Naive thymus-derived CD4-positive, alpha-beta T cell (primary cell): Measurements from ENCODE around the gene KDELR1. TPM values are rescaled to one million over a fixed set of nuclear protein-coding genes. Genes with fewer than 3 reads are reported as not detected.

Source experiments
- ATAC-seq: fragments of 150-1000 bp; cut with Tn5 transposase; 2 replicates; pipeline ENCODE4 v1.10.0; 2021; ENCODE audit warnings: mild to moderate bottlenecking, moderate library complexity
- CTCF ChIA-PET: fragments of 350-600 bp; sonication (Branson Sonifier 250); formaldehyde crosslinking; loops from one replicate; lab custom pipeline; 2021; ENCODE audit warnings: antibody characterized with exemption; lab: Charles Lee
- POLR2A ChIA-PET: fragments of 350-600 bp; sonication (Branson Sonifier 250); formaldehyde crosslinking; loops from one replicate; lab custom pipeline; 2021; ENCODE audit warnings: antibody characterized with exemption, inconsistent platforms; lab: Charles Lee
- DNase-seq, 9 donors: peaks; one replicate each; pipeline versions ENCODE4 v3.0.0 to v3.0.0-alpha.2; 2020 to 2022; ENCODE audit warnings: mixed read lengths in 1 of 9
- H3K27ac ChIP-seq: one replicate; pipeline ENCODE4 v1.7.0; 2013; ENCODE audit warnings: mild to moderate bottlenecking, low read depth, low read length, moderate library complexity
- H3K27me3 ChIP-seq, 2 donors: one replicate each; pipeline ENCODE4 v1.7.0; 2013; ENCODE audit warnings: low read length in 2 of 2, mild to moderate bottlenecking in 2 of 2, moderate library complexity in 2 of 2; ENCODE audit not compliant: control insufficient read depth in 2 of 2, insufficient read depth in 2 of 2
- H3K36me3 ChIP-seq, 3 experiments: 1 replicate in 2 of 3; 2 replicates in 1 of 3; pipeline ENCODE4 v1.7.0; 2013; ENCODE audit warnings: low read length in 3 of 3, mild to moderate bottlenecking in 3 of 3, moderate library complexity in 1 of 3; ENCODE audit not compliant: insufficient read depth in 3 of 3, control insufficient read depth in 2 of 3
- H3K4me1 ChIP-seq, 2 donors: one replicate each; pipeline ENCODE4 v1.7.0; 2013; ENCODE audit warnings: low read length in 2 of 2, mild to moderate bottlenecking in 2 of 2, moderate library complexity in 1 of 2; ENCODE audit not compliant: control insufficient read depth in 2 of 2, insufficient read depth in 2 of 2
- H3K4me3 ChIP-seq: 2 replicates; pipeline ENCODE4 v1.7.0; 2013; ENCODE audit warnings: mild to moderate bottlenecking, low read length
- H3K9me3 ChIP-seq, 3 experiments: 1 replicate in 2 of 3; 2 replicates in 1 of 3; pipeline ENCODE4 v1.7.0; 2013; ENCODE audit warnings: low read length in 3 of 3; ENCODE audit not compliant: control insufficient read depth in 2 of 3
- H3K27ac Mint-ChIP-seq, 9 donors: one replicate each; pipeline ENCODE4 v1.8.0; 2020 to 2022; ENCODE audit warnings: mixed read lengths in 9 of 9, mild to moderate bottlenecking in 8 of 9, moderate library complexity in 5 of 9, inconsistent platforms in 2 of 9
- H3K27me3 Mint-ChIP-seq, 5 donors: one replicate each; pipeline ENCODE4 v1.8.0; 2021 to 2022; ENCODE audit warnings: mixed read lengths in 5 of 5, mild to moderate bottlenecking in 1 of 5
- H3K36me3 Mint-ChIP-seq, 5 donors: one replicate each; pipeline ENCODE4 v1.8.0; 2020 to 2022; ENCODE audit warnings: mixed read lengths in 5 of 5, mild to moderate bottlenecking in 3 of 5, inconsistent platforms in 1 of 5
- H3K4me1 Mint-ChIP-seq, 7 donors: one replicate each; pipeline ENCODE4 v1.8.0; 2020 to 2022; ENCODE audit warnings: mixed read lengths in 7 of 7, mild to moderate bottlenecking in 3 of 7, inconsistent platforms in 1 of 7
- H3K4me3 Mint-ChIP-seq, 10 donors: one replicate each; pipeline ENCODE4 v1.8.0; 2020 to 2022; ENCODE audit warnings: mild to moderate bottlenecking in 10 of 10, mixed read lengths in 10 of 10, moderate library complexity in 6 of 10, inconsistent platforms in 2 of 10
- H3K9me3 Mint-ChIP-seq, 11 donors: one replicate each; pipeline ENCODE4 v1.8.0; 2020 to 2022; ENCODE audit warnings: mixed read lengths in 11 of 11, mild to moderate bottlenecking in 4 of 11, inconsistent platforms in 1 of 11, moderate library complexity in 1 of 11
- intact Hi-C, 2 donors: fragments of 100-400 bp; cut with micrococcal nuclease; formaldehyde crosslinking; loops; one replicate each; pipeline ENCODE4 v1.15.1; 2023
- polyA plus RNA-seq, 2 donors: library from polyadenylated mRNA; unstranded; fragments of 300-500 nt; fragmentation: Illumina TruSeq; gene quantifications; one replicate each; pipeline ENCODE4 v1.2.3, GENCODE V29; 2021
- total RNA-seq, 6 experiments: library from RNA in 5 of 6; stranded (reverse) in 5 of 6; gene quantifications; 1 replicate in 5 of 6; 2 replicates in 1 of 6; pipeline ENCODE4 v1.2.3 and lab custom pipeline; 2021 to 2026

KDELR1 gene
- total and polyA plus RNA-seq, 7 experiments from 2014 or later: 22.2 to 73.9 (median 51.2) TPM

GRCh38 chr19:48341515-48342413 is 49.6 kb downstream of the KDELR1 start:
- DNase-seq (no peak), ATAC-seq (no peak)
- no peaks in the 10 kb centered on the region for H3K4me1 ChIP-seq
- Mint-ChIP-seq H3K36me3 (peaks cover 0 to 12% (median 0%) of the 10 kb centered on the region in 5 donors), H3K4me3 (no peak overlapping the region), H3K9me3 (peaks cover 0 to 1% (median 0%) of the 10 kb centered on the region in 11 donors), H3K27me3 (no peaks in the 10 kb centered on the region), H3K27ac (no peak overlapping the region), H3K4me1 (no peaks in the 10 kb centered on the region)
- no peaks in the 10 kb centered on the region for H3K27me3 ChIP-seq
- no peak overlapping the region for H3K27ac ChIP-seq
- peaks cover 0 to 27% (median 0%) of the 10 kb centered on the region in 3 experiments for H3K36me3 ChIP-seq
- H3K9me3 ChIP-seq: no peaks in the 10 kb centered on the region
- ChIA-PET POLR2A (interaction anchor here (0.6 kb wide), 1 partner anchor 164 kb away, joined by 3 read pairs; no protein-coding TSS in a partner anchor), CTCF (interaction anchor here (1.1 to 12.3 kb wide), 2 partner anchors 9 to 21 kb away, joined by 4 to 217 read pairs; partner anchors contain the start of gene EMP3)
- H3K4me3 ChIP-seq: no peak overlapping the region
- intact Hi-C loops: no loop called here

GRCh38 chr19:48340995-48341394 is 50.4 kb downstream of the KDELR1 start:
- Histone ChIP-seq H3K36me3 (peaks cover 0 to 27% (median 0%) of the 10 kb centered on the region in 3 experiments), H3K27me3 (no peaks in the 10 kb centered on the region), H3K9me3 (no peaks in the 10 kb centered on the region), H3K27ac (no peak overlapping the region), H3K4me1 (no peaks in the 10 kb centered on the region), H3K4me3 (no peak overlapping the region)
- H3K4me3 Mint-ChIP-seq: no peak overlapping the region
- no peaks in the 10 kb centered on the region for H3K27me3 Mint-ChIP-seq
- H3K9me3 Mint-ChIP-seq: peaks cover 0 to 1% (median 0%) of the 10 kb centered on the region in 11 donors
- ATAC-seq: no peak
- H3K27ac Mint-ChIP-seq: no peak overlapping the region
- peaks cover 0 to 12% (median 0%) of the 10 kb centered on the region in 5 donors for H3K36me3 Mint-ChIP-seq
- intact Hi-C loops: no loop called here
- H3K4me1 Mint-ChIP-seq: no peaks in the 10 kb centered on the region
- DNase-seq: no peak
- ChIA-PET CTCF (interaction anchor here (0.6 to 12.3 kb wide), 4 partner anchors 10 to 107 kb away, joined by 3 to 217 read pairs (median 4); partner anchors contain the start of gene EMP3), POLR2A (interaction anchor here (0.6 kb wide), 2 partner anchors 164 to 902 kb away, joined by 3 read pairs; no protein-coding TSS in a partner anchor)

GRCh38 chr19:48338802-48339503 is 52.4 kb downstream of the KDELR1 start:
- ChIA-PET POLR2A (interaction anchor here (10.5 kb wide), 1 partner anchor 18 kb away, joined by 424 read pairs; the partner anchor contains the start of gene EMP3), CTCF (interaction anchor here (0.6 to 12.3 kb wide), 2 partner anchors 18 to 1089 kb away, joined by 4 to 217 read pairs; partner anchors contain the start of gene EMP3)
- H3K4me3 Mint-ChIP-seq: no peak overlapping the region
- Histone ChIP-seq H3K27me3 (no peaks in the 10 kb centered on the region), H3K9me3 (no peaks in the 10 kb centered on the region), H3K4me1 (peaks cover 5 to 7% of the 10 kb centered on the region in 2 donors), H3K36me3 (peaks cover 0 to 27% (median 0%) of the 10 kb centered on the region in 3 experiments), H3K27ac (no peak overlapping the region), H3K4me3 (no peak overlapping the region)
- intact Hi-C loops: loop anchor here in 1 of 2 donors (10.0 kb wide), 1 partner anchor 246 kb away; no protein-coding TSS in a partner anchor
- DNase-seq: no peak
- ATAC-seq: no peak
- H3K4me1 Mint-ChIP-seq: peaks cover 8 to 12% (median 10%) of the 10 kb centered on the region in 7 donors
- peaks cover 0 to 12% (median 0%) of the 10 kb centered on the region in 5 donors for H3K36me3 Mint-ChIP-seq
- no peaks in the 10 kb centered on the region for H3K27me3 Mint-ChIP-seq
- H3K27ac Mint-ChIP-seq: peak overlapping the region in 1 of 9 donors; percentile 78
- peaks cover 0 to 1% (median 0%) of the 10 kb centered on the region in 11 donors for H3K9me3 Mint-ChIP-seq

- H3K4me1 Mint-ChIP-seq: peaks cover 9 to 15% (median 11%) of the 10 kb centered on the region in 7 donors
- H3K27ac ChIP-seq: no peak overlapping the region
- ChIA-PET POLR2A (interaction anchor here (10.5 kb wide), 1 partner anchor 18 kb away, joined by 424 read pairs; the partner anchor contains the start of gene EMP3), CTCF (interaction anchor here (0.6 to 12.3 kb wide), 2 partner anchors 18 to 1089 kb away, joined by 4 to 217 read pairs; partner anchors contain the start of gene EMP3)
- no peak for ATAC-seq
- intact Hi-C loops: loop anchor here in 1 of 2 donors (10.0 kb wide), 1 partner anchor 246 kb away; no protein-coding TSS in a partner anchor
- peaks cover 0 to 8% (median 0%) of the 10 kb centered on the region in 5 donors for H3K36me3 Mint-ChIP-seq
- H3K27me3 Mint-ChIP-seq: no peaks in the 10 kb centered on the region
- peaks cover 0 to 1% (median 0%) of the 10 kb centered on the region in 11 donors for H3K9me3 Mint-ChIP-seq
- H3K36me3 ChIP-seq: peaks cover 0 to 28% (median 0%) of the 10 kb centered on the region in 3 experiments
- no peak for DNase-seq
- H3K4me3 ChIP-seq: no peak overlapping the region
- no peak overlapping the region for H3K4me3 Mint-ChIP-seq
- no peaks in the 10 kb centered on the region for H3K27me3 ChIP-seq
- no peaks in the 10 kb centered on the region for H3K9me3 ChIP-seq
- peaks cover 5 to 7% of the 10 kb centered on the region in 2 donors for H3K4me1 ChIP-seq
- no peak overlapping the region for H3K27ac Mint-ChIP-seq
These were observed 53.0 kb downstream of the KDELR1 start for GRCh38 chr19:48338253-48338755.

GRCh38 chr19:48333467-48334384 is 57.6 kb downstream of the KDELR1 start:
- H3K27ac ChIP-seq: peak overlapping the region; percentile 95
- ATAC-seq (peak; percentile 77), DNase-seq (peak; percentile 90 to 96 (median 93))
- peaks cover 0 to 4% (median 0%) of the 10 kb centered on the region in 3 experiments for H3K36me3 ChIP-seq
- H3K4me1 ChIP-seq: peaks cover 32 to 43% of the 10 kb centered on the region in 2 donors
- H3K9me3 ChIP-seq: no peaks in the 10 kb centered on the region
- no peaks in the 10 kb centered on the region for H3K27me3 Mint-ChIP-seq
- ChIA-PET CTCF (interaction anchor here (0.6 to 12.3 kb wide), 20 partner anchors 13 to 1816 kb away, joined by 3 to 217 read pairs (median 5); partner anchors contain the start of genes EMP3, KDELR1, SYNGR4 and TMEM143), POLR2A (interaction anchor here (0.6 to 10.5 kb wide), 15 partner anchors 13 to 1430 kb away, joined by 3 to 424 read pairs (median 6); partner anchors contain the start of genes CARD8, DBP, EMP3 and KDELR1)
- peak overlapping the region; percentile 77 for H3K4me3 ChIP-seq
- no peaks in the 10 kb centered on the region for H3K9me3 Mint-ChIP-seq
- intact Hi-C loops: loop anchor here (1.0 to 10.0 kb wide), 17 partner anchors 12 to 1543 kb away; partner anchors contain the start of genes AKT1S1 (in 1 of the 2), AP2A1 (in 1 of the 2), DBP (in 1 of the 2) and FTL (in 1 of the 2)
- peak overlapping the region; percentile 83 to 100 (median 97) for H3K4me3 Mint-ChIP-seq
- peaks cover 0 to 23% (median 10%) of the 10 kb centered on the region in 5 donors for H3K36me3 Mint-ChIP-seq
- H3K27ac Mint-ChIP-seq: peak overlapping the region; percentile 93 to 100 (median 97)
- H3K4me1 Mint-ChIP-seq: peaks cover 25 to 61% (median 47%) of the 10 kb centered on the region in 7 donors
- no peaks in the 10 kb centered on the region for H3K27me3 ChIP-seq
